HG02981 (cell line): ENCODE results near the gene RXRG.
"Not testable (repeated sequence)": the region's sequence is repeated elsewhere in the genome, so short reads cannot be mapped to it uniquely, and the experiment has no call there.

Experiments used
- ATAC-seq: cut with Tn5 transposase; IDR thresholded peaks from one replicate; pipeline ENCODE4 v1.9.1; 2021; ENCODE audit warnings: mild to moderate bottlenecking, moderate library complexity; ENCODE audit not compliant: unreplicated experiment

Gene RXRG

DNA sequence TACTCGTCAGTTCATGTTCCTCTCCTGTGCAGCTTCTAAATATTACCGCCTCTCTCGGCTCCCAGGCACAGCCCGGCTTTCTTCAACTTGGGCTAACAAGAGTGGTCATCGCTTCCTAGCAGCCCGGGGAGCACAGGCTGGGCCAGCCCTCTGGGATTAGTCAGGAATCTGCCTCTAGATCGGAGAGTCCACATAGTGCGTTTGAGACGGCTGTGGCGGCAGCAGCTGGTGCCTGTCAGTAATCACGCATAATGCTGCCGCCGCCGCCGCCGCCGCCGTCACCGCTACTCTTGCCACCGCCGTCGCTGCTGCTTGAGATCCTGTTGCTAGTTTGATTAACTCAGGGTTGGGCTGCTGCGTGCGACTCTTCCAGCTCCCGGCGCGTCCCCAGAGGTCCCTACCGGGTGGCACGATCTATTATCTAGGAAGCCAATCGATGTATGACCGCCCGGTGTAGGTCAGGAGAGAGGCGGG, at the start of gene RXRG:
RXRG (minus strand) TSS at position 230 of the 474 bp plus-strand sequence. CDS start 233 bp downstream, outside the sequence.
- no peak for ATAC-seq

DNA sequence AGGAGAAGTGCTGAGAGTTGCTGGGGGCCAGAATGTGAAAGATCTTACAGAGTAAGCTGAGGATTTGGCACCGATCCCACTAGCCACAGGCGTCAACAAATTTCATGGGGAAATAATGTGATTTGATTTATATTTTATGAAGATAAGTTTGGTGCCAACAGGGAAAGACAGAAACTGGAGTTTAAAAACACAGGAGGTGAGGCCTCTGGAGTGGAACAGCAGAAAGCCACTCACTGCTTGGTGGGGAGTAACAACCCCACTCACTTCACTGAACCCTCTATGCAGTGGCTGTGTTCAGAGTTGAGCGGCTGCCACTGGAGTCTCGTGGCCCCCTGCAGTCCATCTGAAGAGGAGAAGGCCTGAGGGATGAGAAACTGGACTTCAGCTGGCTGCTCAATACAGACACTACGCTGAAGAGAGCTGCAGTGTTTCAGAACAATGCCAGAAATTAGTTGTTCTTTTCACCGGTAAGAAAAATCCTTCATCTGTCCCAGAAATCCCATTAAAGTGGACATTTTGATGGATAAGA, 48.0 kb upstream of the RXRG start:
- ATAC-seq, result no peak

DNA sequence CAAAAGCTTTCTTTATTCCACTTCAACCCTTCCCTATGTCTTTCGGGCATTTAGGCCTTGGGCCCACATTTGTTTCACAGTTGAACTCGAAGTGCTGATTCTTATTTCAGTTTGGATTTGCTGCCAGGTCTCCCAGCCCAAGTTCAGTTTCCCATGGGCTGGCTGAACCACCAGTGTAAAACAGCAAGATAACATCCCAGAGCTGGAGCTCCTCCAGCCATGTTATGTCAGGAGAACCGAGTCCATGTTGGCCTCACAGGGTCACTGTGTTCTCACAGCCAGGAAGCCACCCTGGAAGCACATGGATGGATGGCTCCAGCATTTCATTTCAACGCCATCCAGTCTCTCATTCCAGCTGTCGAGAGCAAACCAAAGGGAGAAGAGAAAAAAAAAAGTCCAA, 45.2 kb upstream of the RXRG start:
- ATAC-seq, result no peak

DNA sequence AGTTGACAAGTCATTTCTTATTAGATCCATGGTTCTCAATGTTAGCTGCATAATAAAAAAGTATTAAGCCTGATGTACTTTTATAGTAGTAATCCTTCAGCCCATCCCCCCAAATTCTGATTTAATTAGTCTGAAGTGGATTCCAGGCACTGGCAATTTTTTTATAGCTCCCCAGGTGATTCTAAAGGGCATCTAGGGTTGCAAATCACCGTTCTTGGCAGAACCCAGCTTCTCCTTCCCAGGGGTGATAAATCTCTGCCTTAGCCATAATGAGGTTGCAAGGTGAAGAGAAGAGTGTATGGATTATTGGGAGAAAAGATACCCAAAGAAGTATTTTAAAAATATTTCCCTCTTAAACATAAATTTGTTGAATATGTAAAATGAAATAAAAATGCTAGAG, 43.0 kb upstream of the RXRG start:
- no peak for ATAC-seq

DNA sequence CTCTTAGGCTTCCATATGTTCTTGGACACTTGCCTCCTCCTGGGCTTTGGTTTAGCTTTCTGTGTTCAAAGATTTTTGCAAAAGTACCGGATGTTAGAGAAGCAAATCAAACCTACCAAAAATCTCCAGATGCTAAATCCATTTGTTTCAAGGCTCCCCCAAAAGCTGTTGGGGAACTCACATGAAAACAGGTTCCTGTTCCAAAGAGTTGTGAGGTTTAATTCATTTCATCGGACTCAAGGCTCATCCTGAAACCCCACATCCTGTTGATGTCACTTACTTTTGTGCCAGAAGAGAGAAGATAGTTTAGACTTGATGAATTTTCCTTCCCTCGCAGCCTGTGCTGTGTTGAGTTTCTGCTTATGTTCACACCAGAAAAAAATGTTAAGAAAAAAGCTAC, 41.7 kb upstream of the RXRG start:
- no peak for ATAC-seq

DNA sequence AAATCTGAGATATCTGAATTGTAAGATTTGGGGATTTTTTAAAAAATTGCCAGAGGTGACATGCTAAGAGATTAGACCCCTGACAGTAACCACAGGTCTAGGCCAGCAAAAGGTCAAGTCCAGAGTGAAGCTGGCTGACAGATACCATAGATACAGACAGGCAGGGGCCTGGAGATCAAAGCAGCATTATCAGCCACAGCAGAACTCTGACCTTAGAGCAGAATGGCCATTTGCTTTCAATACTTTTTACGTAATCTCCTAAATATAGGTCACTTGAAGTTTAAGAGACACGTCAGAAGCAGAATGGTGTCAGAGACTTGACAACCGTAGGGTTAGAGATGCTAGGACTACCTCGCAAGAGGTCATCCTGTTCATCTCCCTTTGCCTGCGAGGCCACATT, 40.8 kb upstream of the RXRG start:
- ATAC-seq, result no peak

DNA sequence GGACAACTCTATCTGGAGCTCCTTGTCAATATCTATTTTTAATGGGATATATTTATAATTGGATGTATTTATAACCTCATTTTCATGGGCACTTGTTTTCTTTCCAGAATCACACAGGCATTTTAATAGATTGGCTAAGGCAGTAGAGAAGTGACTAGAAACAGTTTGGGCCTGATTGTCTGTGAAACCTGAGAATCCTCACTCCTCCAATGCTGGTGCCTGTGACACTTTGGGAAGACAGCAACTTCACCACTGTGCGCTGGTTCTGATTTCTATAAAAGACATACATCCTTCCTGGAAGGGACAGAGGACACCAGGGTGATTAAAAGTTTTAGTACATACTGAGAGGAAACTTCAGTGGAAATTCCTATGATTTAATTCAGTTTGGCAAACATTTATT, 39.6 kb upstream of the RXRG start:
- ATAC-seq, result no peak

DNA sequence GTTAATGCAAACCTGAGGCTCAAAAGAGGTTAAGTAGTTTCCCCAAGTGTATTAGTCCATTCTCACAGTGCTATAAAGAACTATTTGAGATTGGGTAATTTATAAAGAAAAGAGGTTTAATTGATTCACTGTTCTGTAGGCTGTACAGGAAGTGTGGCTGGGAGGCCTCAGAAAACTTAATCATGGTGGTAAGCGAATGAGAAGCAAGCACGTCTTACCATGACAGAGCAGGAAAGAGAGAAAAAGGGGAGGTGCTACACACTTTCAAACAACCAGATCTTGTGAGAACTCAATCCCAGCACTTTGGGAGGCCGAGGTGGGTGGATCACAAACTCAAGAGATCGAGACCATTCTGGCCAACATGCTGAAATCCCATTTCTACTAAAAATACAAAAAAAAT, 38.5 kb upstream of the RXRG start:
- no peak for ATAC-seq

DNA sequence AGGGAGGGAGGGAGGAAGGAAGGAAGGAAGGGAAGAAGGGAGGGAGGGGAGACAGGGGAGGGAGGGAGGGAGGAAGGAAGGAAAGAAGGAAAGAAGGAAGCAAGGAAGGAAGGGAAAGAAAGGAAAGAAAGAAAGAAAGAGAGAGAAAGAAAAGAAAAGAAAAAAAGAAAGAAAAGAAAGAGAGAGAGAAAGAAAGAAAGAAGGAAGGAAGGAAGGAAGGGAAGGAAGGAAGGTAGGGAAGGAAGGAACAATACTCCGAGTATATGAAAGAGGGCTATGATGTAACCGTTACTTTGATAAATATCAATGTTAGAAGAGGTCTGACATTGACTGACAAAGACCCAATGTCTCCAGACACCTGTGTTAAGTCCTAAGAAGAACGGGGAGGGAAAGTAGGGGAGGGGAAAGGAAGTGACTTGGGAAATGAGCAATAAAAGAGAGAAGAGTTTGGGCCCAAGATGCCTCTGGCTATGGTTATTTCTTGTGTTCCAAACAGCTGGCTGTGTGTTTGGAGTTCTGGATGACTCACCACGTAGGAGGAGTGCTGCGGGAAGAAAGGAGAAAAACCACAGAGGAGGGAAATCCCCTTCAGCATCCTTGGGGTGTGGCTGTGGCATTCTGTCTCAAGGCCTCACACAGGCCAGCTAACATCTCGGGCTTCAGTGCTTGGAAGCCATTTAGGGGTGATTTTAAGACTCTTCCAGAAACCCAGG, 37.0 kb upstream of the RXRG start:
- no peak for ATAC-seq

DNA sequence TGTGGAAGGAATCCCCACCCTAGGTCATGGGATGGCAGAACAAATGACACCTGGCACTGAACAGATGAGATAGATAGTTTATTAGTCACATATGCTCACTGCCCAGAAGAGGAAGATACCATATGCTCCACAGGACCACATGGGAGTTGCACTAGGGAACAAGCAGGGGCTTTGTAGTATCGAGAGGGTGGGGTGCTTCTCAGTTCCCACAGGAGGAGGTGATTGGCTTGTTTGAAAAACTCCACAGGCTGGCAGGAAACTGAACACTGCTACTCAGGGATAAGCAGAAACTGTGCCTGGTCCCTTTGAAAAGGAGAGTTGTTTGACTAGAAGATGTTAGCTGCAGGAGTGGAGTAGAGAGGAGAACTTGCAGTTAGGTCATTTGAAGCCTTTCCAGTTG, 31.9 kb upstream of the RXRG start:
- no peak for ATAC-seq

DNA sequence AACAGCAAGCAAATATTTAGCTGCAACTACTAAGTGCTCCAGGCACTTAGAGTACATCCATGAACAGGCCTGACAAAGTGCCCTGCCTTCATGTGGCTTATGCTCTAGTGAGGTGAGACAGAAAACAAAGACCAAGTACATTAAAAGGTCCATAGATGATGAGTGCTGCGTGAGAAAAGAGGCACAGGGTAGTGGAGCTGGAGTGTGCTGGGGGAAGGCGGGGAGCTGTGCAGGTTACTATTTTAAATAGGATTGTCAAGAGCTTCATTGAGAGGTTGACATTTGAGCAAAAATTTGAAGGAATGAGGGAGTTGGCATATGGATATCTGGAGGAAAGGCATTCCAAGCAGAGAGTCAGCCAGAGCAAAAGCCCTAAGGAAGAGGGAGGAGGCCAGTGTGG, 29.3 kb upstream of the RXRG start:
- no peak for ATAC-seq

DNA sequence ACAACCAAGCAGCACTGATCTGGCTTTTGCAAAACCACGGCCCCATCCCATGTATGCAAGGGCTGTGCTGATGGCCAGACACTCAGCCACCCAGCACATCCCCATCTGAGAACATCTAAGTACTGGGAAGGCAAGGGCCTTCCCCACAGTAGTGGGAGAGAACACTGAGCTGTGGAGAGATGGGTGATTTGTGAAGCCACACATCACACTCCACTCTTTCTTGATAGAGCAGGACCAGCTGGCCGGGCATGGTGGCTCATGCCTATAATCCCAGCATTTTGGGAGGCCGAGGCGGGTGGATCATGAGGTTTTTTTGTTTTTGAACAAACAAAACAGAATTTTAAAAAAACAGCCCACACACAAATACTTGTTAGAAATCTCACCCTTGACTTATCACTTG, 28.2 kb upstream of the RXRG start:
- no peak for ATAC-seq

DNA sequence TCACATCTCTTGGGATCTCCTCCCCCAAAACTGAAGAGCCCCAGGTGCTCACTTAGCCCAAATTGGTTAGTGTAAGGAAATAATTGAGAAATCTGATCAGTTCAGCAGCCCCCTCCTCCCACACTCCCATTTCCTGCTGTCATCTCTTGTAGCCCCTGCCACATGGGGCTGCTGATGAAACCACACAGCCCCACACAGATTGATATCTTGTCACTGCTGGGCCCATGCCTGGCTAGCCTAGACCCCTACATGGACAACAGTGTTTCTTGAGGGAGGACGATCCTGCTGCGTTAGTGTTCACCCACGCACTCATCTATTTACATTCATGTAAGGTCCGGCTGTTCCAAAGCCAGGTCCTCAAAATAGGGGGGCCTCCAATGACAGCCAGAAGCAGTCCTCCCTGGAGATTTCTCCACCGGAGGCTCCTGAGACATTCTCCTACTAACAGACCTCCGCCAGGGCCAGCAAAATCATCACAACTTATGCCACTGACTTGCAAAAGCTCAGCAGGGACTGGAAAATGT, 23.9 kb upstream of the RXRG start:
- no peak for ATAC-seq

DNA sequence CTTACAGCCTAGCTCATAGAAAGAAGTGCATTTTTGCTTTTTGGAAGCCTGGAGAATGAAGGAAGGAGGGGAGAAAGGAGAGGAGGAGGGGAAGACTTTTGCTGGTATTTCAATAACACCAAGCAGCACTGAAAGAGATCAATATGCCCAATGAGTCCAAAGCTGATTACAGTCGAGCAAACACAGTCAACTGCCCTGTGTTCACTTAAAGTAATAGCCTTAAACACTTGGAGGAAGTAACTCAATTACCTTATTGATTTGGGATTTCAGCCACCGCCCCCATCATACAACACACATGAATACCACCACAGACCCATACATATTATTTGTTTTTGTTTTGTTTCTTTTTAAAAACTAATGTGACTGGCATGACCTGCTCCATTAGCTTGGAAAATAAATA, 23.3 kb upstream of the RXRG start:
- ATAC-seq, result no peak

DNA sequence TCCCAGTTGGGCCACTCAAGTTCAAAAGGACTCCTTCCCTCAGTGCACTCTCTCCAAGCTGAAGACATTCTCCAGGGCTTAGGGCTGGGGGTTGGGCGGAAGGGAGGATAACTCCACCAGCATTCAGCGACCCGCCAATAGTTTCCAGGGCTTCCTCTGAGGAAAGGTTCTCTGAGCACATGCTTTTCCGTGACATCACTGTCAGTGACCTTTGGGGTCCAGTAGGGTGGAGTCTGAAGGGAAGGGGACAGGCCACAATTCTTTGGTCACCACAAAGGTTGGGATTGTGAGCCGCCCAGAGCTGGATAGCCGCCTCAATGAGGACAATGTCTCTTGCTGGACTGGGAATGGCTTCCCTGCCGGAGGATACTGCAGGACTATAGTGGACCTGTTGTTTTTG, 22.8 kb upstream of the RXRG start:
- no peak for ATAC-seq

DNA sequence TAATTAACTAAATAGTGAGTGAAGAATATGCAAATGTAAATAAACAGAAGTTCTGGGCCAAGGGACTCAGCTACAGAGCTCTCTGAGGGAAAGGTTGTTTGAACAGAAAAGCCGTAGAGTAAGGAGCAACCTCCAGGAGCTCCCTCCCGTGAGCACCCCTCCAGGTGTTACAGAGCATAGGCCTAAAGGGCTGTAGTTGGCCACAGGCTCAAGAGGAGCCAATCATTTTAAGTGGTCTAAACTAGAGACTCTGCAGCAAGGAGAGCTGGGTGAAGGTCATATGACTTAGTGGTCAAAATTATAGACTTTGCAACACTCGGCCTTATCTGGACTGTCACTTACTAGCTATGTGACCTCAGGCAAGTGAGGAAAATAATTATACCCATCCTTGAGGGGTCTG, 19.1 kb upstream of the RXRG start:
- no peak for ATAC-seq

DNA sequence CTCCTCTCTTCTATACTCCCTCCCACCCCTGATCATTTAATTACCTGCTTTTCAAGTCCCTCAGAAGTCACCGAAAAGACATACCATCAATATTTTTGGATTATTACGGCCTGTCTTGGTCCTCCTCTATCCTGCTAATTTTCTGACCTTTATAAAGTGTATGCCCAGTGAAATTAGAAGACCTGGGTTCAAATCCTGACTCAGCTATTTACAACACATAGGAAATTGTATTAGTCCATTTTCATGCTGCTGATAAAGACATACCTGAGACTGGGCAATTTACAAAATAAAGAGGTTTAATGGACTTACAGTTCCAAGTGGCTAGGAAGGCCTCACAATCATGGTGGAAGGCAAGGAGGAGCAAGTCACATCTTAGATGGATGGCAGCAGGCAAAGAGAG, 14.8 kb upstream of the RXRG start:
- not testable (repeated sequence) for ATAC-seq

DNA sequence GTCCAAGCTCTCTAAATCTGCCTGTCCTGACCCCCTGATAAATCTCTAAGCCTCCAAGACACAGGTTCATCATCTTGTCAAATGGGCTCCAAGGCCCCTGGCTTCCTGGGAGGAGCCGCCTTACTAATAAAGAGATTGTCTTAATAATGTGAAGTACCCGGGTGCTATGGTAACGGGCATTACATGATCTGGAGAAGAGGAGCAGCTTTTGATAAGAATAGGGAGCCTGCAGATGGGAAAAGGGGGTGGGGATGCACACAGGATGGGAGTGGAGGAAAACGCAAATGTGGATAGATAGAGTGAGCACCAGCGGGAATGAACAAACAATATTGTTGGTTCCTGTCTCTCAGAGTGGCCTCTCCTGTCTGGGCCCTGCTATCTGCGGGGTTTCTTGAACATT, 11.9 kb upstream of the RXRG start:
- ATAC-seq, result no peak

DNA sequence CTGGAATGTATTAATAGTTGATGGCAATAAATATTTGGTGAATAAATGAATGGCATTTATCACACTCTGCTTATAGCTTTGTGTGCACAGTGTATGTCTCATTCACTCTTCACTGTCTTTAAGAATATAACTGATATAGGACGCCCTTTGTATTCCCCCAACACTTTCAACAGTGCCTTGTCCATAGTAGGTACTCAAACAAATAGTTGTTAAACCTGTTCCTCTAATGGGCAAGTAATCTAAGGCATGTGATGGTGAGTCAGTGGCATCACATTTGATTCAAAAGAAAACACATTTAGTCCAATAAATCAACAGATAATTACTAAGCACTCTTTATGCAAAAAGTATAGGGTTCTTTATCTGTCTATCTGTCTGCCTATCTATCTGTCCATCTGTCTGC, 11.2 kb upstream of the RXRG start:
- no peak for ATAC-seq

DNA sequence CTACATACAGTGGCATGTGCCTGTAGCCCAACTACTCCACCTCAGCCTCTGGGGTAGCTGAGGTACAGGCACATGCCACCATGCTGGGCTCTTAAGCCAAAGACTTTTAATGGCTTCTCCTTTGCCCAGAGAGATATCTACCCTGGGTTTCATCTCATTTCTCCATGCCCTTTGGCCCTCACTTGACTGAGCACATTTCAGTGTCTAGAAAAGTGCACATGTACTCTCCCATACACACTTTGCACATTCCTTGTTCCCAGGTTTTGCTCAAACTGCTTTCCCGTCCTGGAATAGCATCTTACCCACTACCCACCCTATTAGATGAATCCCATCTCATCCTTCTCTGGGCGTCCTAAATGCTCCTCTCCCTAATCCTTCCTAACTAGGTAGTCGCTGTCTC, 10.2 kb upstream of the RXRG start:
- no peak for ATAC-seq

DNA sequence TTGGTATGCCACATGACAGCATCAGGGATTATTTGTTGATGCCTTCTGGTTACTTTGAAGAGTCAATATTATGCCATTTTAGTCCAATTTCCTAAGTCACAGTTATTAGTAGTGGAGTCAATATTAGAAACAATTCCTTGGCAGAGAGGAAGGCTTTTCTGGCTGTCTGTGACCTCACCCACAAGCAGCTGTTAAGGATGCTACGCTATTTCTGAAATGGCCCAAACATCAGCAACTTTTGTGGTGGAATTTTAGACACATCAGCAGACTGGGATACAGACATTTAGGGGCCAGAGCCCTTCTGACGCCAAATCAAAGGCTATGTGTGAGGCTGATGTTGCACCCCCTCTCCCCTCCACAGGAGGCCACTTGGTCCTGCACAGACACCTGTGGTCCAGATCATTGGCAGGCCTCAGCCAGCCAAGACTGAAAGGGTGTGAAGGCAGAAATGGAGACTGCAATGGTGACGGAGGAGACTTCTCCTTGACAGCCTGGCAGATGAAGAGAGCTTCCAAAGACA, 9.2 kb upstream of the RXRG start:
- no peak for ATAC-seq

DNA sequence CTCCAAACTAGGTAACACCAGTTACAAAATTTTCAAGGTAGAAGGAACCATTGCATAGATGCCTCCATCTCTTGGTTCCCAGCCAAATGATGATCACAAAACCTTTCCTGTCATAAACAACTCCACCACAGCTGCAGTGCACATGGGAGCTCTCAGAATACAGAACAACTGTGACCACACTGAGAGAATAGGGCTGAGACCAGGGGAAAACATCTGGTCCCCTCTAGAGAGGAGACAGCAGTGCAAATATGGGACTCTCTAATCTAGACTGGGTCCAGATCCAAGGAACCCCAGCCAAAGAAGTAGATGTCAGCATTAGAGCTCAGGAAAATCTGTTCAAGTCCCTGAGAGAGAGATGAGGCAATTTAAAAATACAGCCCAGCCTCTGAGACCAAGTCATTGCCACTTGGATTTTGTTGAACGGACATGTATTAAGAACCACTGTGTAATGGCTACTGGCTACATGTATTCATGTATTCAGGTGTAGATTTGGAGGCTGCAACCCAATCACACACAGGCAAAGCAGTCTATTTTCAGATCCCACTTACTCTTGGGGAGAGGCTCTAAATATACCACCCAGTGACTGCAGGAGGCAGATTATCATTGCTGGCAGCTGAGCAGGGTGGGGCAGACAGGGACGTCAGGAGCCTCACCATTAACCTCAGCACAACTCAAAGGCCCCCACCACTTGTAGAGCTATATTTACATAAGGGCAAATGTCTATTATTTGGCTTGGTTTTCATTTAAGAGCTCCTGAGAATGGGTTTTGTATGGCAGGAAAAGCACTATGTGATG, 7.6 kb upstream of the RXRG start:
- ATAC-seq, result no peak
